ENCODE measurements around the gene PRKAG3.
"Not testable (repeated sequence)": the region's sequence is repeated elsewhere in the genome, so short reads cannot be mapped to it uniquely, and the experiment has no call there.

Gene PRKAG3

GRCh38 chr2:218844334-218844733 is 12.7 kb upstream of the PRKAG3 start:
- not testable (repeated sequence) for DNase-seq (ENCODE audit: low read depth in 2 of 2, low spot score in 1 of 2)

- no peak for DNase-seq (ENCODE audit: low read depth in 2 of 2, low spot score in 1 of 2)
Measured at GRCh38 chr2:218839888-218840287, 8.3 kb upstream of the PRKAG3 start.

GRCh38 chr2:218839430-218839829 is 7.8 kb upstream of the PRKAG3 start:
- no peak for DNase-seq (ENCODE audit: low read depth in 2 of 2, low spot score in 1 of 2)

GRCh38 chr2:218837495-218837894 is 5.9 kb upstream of the PRKAG3 start:
- DNase-seq (ENCODE audit: low read depth in 2 of 2, low spot score in 1 of 2), result no peak

- DNase-seq (ENCODE audit: low read depth in 2 of 2, low spot score in 1 of 2), result no peak
Measured at GRCh38 chr2:218834685-218835084, 3.1 kb upstream of the PRKAG3 start.

GRCh38 chr2:218833023-218833609 is 1.5 kb upstream of the PRKAG3 start:
- DNase-seq (ENCODE audit: low read depth in 2 of 2, low spot score in 1 of 2), result no peak

- no peak for DNase-seq (ENCODE audit: low read depth in 2 of 2, low spot score in 1 of 2)
Measured at GRCh38 chr2:218832520-218832919, 917 bp upstream of the PRKAG3 start.

GRCh38 chr2:218832081-218832480 is 478 bp upstream of the PRKAG3 start:
- no peak for DNase-seq (ENCODE audit: low read depth in 2 of 2, low spot score in 1 of 2)

- no peak for DNase-seq (ENCODE audit: low read depth in 2 of 2, low spot score in 1 of 2)
Measured at GRCh38 chr2:218830526-218831306, 887 bp downstream of the PRKAG3 start.

GRCh38 chr2:218829868-218830451 is 1.6 kb downstream of the PRKAG3 start:
- no peak for DNase-seq (ENCODE audit: low read depth in 2 of 2, low spot score in 1 of 2)

- no peak for DNase-seq (ENCODE audit: low read depth in 2 of 2, low spot score in 1 of 2)
Measured at GRCh38 chr2:218828477-218828778, 3.2 kb downstream of the PRKAG3 start.

- no peak for DNase-seq (ENCODE audit: low read depth in 2 of 2, low spot score in 1 of 2)
Measured at GRCh38 chr2:218827701-218828476, 3.7 kb downstream of the PRKAG3 start.

GRCh38 chr2:218826791-218827190 is 4.8 kb downstream of the PRKAG3 start:
- no peak for DNase-seq (ENCODE audit: low read depth in 2 of 2, low spot score in 1 of 2)

- no peak for DNase-seq (ENCODE audit: low read depth in 2 of 2, low spot score in 1 of 2)
Measured at GRCh38 chr2:218824004-218824403, 7.6 kb downstream of the PRKAG3 start.

- no peak for DNase-seq (ENCODE audit: low read depth in 2 of 2, low spot score in 1 of 2)
Measured at GRCh38 chr2:218823196-218823855, 8.3 kb downstream of the PRKAG3 start.

GRCh38 chr2:218822622-218823021 is 9.0 kb downstream of the PRKAG3 start:
- no peak for DNase-seq (ENCODE audit: low read depth in 2 of 2, low spot score in 1 of 2)

- DNase-seq (ENCODE audit: low read depth in 2 of 2, low spot score in 1 of 2), result no peak
Measured at GRCh38 chr2:218821605-218822211, 9.9 kb downstream of the PRKAG3 start.

- DNase-seq (ENCODE audit: low read depth in 2 of 2, low spot score in 1 of 2), result no peak
Measured at GRCh38 chr2:218820746-218821369, 10.7 kb downstream of the PRKAG3 start.

GRCh38 chr2:218819093-218819492 is 12.5 kb downstream of the PRKAG3 start:
- no peak for DNase-seq (ENCODE audit: low read depth in 2 of 2, low spot score in 1 of 2)

GRCh38 chr2:218816561-218817011 is 15.0 kb downstream of the PRKAG3 start:
- DNase-seq (ENCODE audit: low read depth in 2 of 2, low spot score in 1 of 2), result no peak
